Motor neuron (in vitro differentiated cells): Measurements from ENCODE around the gene KCNH4. TPM values are rescaled to one million over a fixed set of nuclear protein-coding genes. Genes with fewer than 3 reads are reported as not detected.

Experiments
- ATAC-seq, 8 experiments: fragments of 200-7000 bp; cut with Tn5 transposase; replicated peaks in 6 of 8; 2 replicates each; pipeline ENCODE4 v1.8.0; 2021; ENCODE audit warnings: mild to moderate bottlenecking in 8 of 8, moderate library complexity in 8 of 8
- H3K27ac ChIP-seq, 2 donors: fragments of 250-450 bp; sonication (Bioruptor Pico); 2 replicates each; pipeline ENCODE4 v1.9.0; 2021; ENCODE audit warnings: antibody characterized with exemption in 2 of 2, mild to moderate bottlenecking in 2 of 2, moderate library complexity in 1 of 2
- H3K4me1 ChIP-seq, 2 donors: fragments of 250-450 bp; sonication (Bioruptor Pico); replicated peaks in 1 of 2; 2 replicates each; pipeline ENCODE4 v1.6.1; 2021; ENCODE audit warnings: antibody characterized with exemption in 2 of 2, mild to moderate bottlenecking in 2 of 2, moderate library complexity in 1 of 2
- H3K4me3 ChIP-seq, 5 donors: fragments of 250-450 bp; sonication (Bioruptor Pico); 2 replicates each; pipeline ENCODE4 v1.9.0; 2021; ENCODE audit warnings: antibody characterized with exemption in 5 of 5, mild to moderate bottlenecking in 5 of 5, moderate library complexity in 4 of 5
- WGBS, 10 experiments: fragments of 450-650 bp; shearing (Covaris generic); methylation state at CpG; one replicate each; pipeline ENCODE4 v1.0.0; 2022; 5-methylcytosine and 5-hydroxymethylcytosine counted together
- in situ Hi-C, 9 experiments: fragments of 400-800 bp; cut with MboI; loops; one replicate each; pipeline ENCODE4 v1.15.0; 2021; ENCODE audit warnings: low sequenced_read_pairs in 9 of 9, low pct_unique_long_range_greater_than_20kb in 2 of 9; ENCODE audit not compliant: unreplicated experiment in 9 of 9
- total RNA-seq, 8 experiments: library from RNA; unstranded; fragments of 300-600 nt; gene quantifications; 2 replicates each; pipeline versions ENCODE4 v1.2.3 to v1.2.4, GENCODE V29; 2022

KCNH4 gene
- total RNA-seq, 8 experiments from 2014 or later: 0.13 to 0.33 (median 0.20) TPM

- Histone ChIP-seq H3K4me3 (no peak overlapping the region), H3K4me1 (peaks cover 4 to 11% of the 10 kb centered on the region in 2 donors), H3K27ac (no peak overlapping the region)
- 63 to 100% (median 73%) methylated on average over 1 to 11 of the region's 12 CpGs; no CpG with 5 or more reads in 4 of the 10 experiments for WGBS, 10 experiments
- in situ Hi-C loops: no loop called here
- no peak for ATAC-seq
These were observed 55.4 kb downstream of the KCNH4 start for GRCh38 chr17:42125565-42125964.

GRCh38 chr17:42124256-42124655, 56.7 kb downstream of the KCNH4 start:
- H3K4me1 ChIP-seq: peaks cover 11 to 19% of the 10 kb centered on the region in 2 donors
- no peak overlapping the region for H3K4me3 ChIP-seq
- 89 to 100% (median 100%) methylated on average over 1 to 2 of the region's 3 CpGs; no CpG with 5 or more reads in 5 of the 10 experiments for WGBS, 10 experiments
- ATAC-seq: no peak
- in situ Hi-C loops: loop anchor here in 3 of 9 experiments (25.0 kb wide), 2 partner anchors 162 to 387 kb away; partner anchors contain the start of genes HAP1 (in 2 of the 3) and CNP (in 1 of the 3)
- no peak overlapping the region for H3K27ac ChIP-seq

GRCh38 chr17:42122371-42123303, 58.3 kb downstream of the KCNH4 start, which contains the start of gene HSPB9:
Gene HSPB9, plus strand, starts transcription at chr17:42122804. Its CDS starts 47 bp downstream, at chr17:42122851.
- Histone ChIP-seq H3K27ac (peak within 1 kb of the TSS in 1 of 2 donors; percentile 54), H3K4me3 (no peak within 1 kb of the TSS)

DNA sequence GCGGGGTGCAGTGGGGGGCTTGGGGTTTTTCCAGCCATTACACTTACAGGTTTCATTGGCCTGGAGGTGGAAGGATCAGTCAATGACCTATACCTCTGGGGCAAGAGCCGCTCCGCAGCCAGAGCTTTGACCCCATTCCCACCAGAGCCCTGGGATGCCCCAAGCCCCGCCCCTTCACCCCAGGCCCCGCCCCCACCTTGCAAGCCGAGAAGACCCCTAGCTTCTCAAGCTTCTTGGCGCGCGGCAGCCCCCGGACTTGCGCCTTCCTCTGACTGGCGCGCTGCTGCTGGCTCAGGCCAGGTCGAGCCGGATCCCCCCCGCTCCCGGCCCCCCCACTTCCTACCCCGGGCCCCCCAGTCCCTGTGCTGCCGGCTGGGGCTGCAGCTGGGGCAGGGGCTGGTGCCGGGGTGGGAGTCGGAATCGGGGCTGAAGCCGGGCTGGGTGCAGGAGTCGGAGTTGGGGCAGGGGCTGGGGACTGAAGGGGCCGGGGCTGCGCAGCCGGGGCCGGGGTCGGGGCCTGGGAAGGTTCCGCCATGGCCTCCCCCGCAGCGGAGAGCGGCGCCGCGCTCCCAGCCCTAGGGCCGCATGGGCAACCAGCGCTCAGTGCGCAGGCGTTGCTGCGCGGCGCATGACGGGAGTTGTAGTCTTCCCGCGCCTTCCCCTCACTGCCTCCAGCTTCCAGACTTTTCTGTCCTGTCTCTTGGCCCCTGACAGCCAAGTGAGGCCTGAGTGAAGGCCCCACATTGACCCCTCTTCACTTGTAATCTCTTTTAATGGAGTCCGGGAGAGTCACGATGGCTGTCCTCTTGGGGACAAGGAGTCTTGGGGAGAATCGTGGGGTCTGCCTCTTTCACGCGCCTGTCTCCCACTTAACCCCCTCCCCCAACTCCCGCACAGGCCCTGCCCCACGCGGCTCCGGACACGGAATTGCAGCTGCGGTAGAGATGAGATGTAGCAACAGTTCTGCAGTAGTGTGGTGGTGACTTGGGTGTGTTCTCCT, 59.9 kb downstream of the KCNH4 start, which contains the start of gene KAT2A:
TSS of gene KAT2A (minus strand) at position 598 of the 1,000 bp plus-strand sequence. CDS start at position 535, 63 bp downstream.
- H3K27ac ChIP-seq: peak within 1 kb of the TSS; percentile 66 to 87
- 0 to 20% (median 0%) methylated on average over 1 to 6 of the region's 57 CpGs; no CpG with 5 or more reads in 5 of the 10 experiments for WGBS, 10 experiments
- peak; percentile 84 to 96 (median 92) for ATAC-seq

More at GRCh38 chr17:42122371-42123303, 58.3 kb downstream of the KCNH4 start, which contains the start of gene HSPB9:
- peak in 4 of 8 experiments; percentile 11 to 58 (median 12) for ATAC-seq
- in situ Hi-C loops: loop anchor here in 3 of 9 experiments (25.0 kb wide), 2 partner anchors 160 to 385 kb away; partner anchors contain the start of genes HAP1 (in 2 of the 3) and CNP (in 1 of the 3)
- peaks cover 11 to 19% of the 10 kb centered on the region in 2 donors for H3K4me1 ChIP-seq
- 38 to 80% (median 67%) methylated on average over 1 to 15 of the region's 61 CpGs; no CpG with 5 or more reads in 6 of the 10 experiments for WGBS, 10 experiments

DNA sequence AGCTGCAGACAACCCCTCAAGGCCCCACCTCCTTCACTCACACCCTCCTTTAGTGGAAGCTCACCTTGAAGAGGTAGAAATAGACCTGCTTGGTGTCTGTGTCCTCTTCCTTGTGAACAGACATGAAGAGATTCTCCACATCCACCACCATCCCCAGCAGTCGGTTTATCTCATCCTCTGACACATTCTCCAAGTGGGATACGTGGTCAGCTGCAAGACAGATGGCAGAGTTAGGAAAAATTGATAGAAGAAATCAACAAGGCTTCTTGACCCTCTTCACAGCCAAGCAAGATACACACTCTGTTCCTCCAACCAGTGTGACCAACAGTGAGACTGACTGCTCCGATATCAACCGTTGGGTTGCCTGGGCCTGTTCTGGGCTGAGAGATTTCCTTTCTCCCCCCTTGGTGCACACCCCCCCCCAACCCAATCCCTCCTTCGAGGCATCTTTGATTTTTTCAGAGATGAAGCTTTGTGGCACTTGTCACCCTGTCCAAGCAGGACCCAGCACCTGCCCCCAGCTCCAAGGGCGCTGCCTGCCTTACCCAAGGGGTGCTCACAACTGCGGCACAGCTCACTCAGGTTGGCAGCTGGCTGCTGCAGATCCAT, 60.7 kb downstream of the KCNH4 start:
- peak overlapping the region in 1 of 2 donors; percentile 87 for H3K27ac ChIP-seq
- H3K4me3 ChIP-seq: peak overlapping the region; percentile 71 to 94 (median 77)
- peak in 2 of 8 experiments; percentile 0 to 3 for ATAC-seq
- WGBS, 10 experiments: 0 to 100% (median 40%) methylated on average over 1 to 3 of the region's 7 CpGs; no CpG with 5 or more reads in 5 of the 10 experiments
- H3K4me1 ChIP-seq: peaks cover 11 to 19% of the 10 kb centered on the region in 2 donors
- in situ Hi-C loops: loop anchor here in 3 of 9 experiments (25.0 kb wide), 2 partner anchors 158 to 383 kb away; partner anchors contain the start of genes HAP1 (in 2 of the 3) and CNP (in 1 of the 3)

More for the DNA sequence above, 59.9 kb downstream of the KCNH4 start, which contains the start of gene KAT2A:
- in situ Hi-C loops: loop anchor here in 3 of 9 experiments (25.0 kb wide), 2 partner anchors 159 to 384 kb away; partner anchors contain the start of genes HAP1 (in 2 of the 3) and CNP (in 1 of the 3)
- Histone ChIP-seq H3K4me3 (peak within 1 kb of the TSS; percentile 71 to 94 (median 77)), H3K4me1 (peaks cover 11 to 19% of the 10 kb centered on the region in 2 donors)

- Histone ChIP-seq H3K27ac (no peak overlapping the region), H3K4me3 (no peak overlapping the region), H3K4me1 (peaks cover 11 to 19% of the 10 kb centered on the region in 2 donors)
- ATAC-seq: no peak
- 55 to 100% (median 96%) methylated on average over 2 to 13 of the region's 18 CpGs; no CpG with 5 or more reads in 3 of the 10 experiments for WGBS, 10 experiments
- in situ Hi-C loops: loop anchor here in 5 of 9 experiments (10.0 to 25.0 kb wide), 3 partner anchors 94 to 382 kb away; partner anchors contain the start of genes HAP1 (in 2 of the 5), NKIRAS2 (in 2 of the 5) and CNP (in 1 of the 5)
These were observed 61.6 kb downstream of the KCNH4 start for GRCh38 chr17:42119301-42119700.

- Histone ChIP-seq H3K4me1 (peaks cover 11 to 19% of the 10 kb centered on the region in 2 donors), H3K27ac (no peak overlapping the region), H3K4me3 (no peak overlapping the region)
- in situ Hi-C loops: loop anchor here in 5 of 9 experiments (10.0 to 25.0 kb wide), 3 partner anchors 94 to 381 kb away; partner anchors contain the start of genes HAP1 (in 2 of the 5), NKIRAS2 (in 2 of the 5) and CNP (in 1 of the 5)
- no peak for ATAC-seq
- WGBS, 10 experiments: 83 to 100% (median 100%) methylated on average over 1 of the region's 2 CpGs; no CpG with 5 or more reads in 6 of the 10 experiments
These were observed 62.4 kb downstream of the KCNH4 start for GRCh38 chr17:42118545-42118944.

- no peak overlapping the region for H3K4me3 ChIP-seq
- no peak for ATAC-seq
- H3K27ac ChIP-seq: no peak overlapping the region
- in situ Hi-C loops: loop anchor here in 5 of 9 experiments (10.0 to 25.0 kb wide), 3 partner anchors 93 to 381 kb away; partner anchors contain the start of genes HAP1 (in 2 of the 5), NKIRAS2 (in 2 of the 5) and CNP (in 1 of the 5)
- WGBS, 10 experiments: 80% methylated on average over 1 of the region's 4 CpGs; no CpG with 5 or more reads in 9 of the 10 experiments
- peaks cover 11 to 19% of the 10 kb centered on the region in 2 donors for H3K4me1 ChIP-seq
These were observed 62.8 kb downstream of the KCNH4 start for GRCh38 chr17:42118126-42118510.

GRCh38 chr17:42117397-42118125, 63.4 kb downstream of the KCNH4 start:
- Histone ChIP-seq H3K27ac (no peak overlapping the region), H3K4me3 (no peak overlapping the region), H3K4me1 (peaks cover 11 to 16% of the 10 kb centered on the region in 2 donors)
- 76 to 100% (median 92%) methylated on average over 3 to 5 of the region's 30 CpGs; no CpG with 5 or more reads in 7 of the 10 experiments for WGBS, 10 experiments
- no peak for ATAC-seq
- in situ Hi-C loops: loop anchor here in 5 of 9 experiments (10.0 to 25.0 kb wide), 3 partner anchors 93 to 380 kb away; partner anchors contain the start of genes HAP1 (in 2 of the 5), NKIRAS2 (in 2 of the 5) and CNP (in 1 of the 5)

DNA sequence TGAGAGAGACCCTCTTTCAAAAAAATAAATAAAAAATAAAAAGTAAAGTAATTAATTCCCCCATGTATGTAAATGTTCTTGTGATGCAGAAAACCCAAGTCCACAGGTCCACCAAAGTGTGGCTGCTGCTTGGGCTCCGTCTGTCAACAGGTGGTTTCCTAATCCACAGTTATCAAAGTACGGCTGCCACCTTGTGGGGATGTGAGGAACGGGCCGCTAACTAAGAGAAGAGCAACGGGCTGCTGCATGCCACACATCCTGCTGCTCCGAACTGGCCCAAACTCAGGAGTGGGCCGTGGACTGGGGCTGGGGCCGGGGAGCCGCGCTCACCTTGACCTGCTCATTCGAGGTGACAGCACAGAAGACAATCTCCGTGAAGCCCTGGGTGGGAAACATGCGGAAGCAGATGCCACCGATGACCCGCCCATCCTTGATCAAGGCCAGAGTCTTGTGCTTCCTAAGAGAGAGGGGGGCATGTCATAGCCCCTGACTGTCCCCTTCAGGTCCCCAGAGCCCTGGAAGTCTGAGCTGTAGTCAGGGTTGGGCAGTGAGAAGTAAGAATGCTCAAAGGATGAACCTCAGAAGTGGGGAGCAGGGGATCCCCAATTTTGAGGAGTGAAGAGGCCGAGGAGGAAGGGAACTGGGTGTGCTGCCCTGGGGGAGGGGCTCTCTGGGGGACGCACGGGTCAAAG, 64.1 kb downstream of the KCNH4 start:
- ATAC-seq: peak in 6 of 8 experiments; percentile 4 to 24 (median 13)
- 8 to 55% (median 30%) methylated on average over 2 to 5 of the region's 18 CpGs; no CpG with 5 or more reads in 4 of the 10 experiments for WGBS, 10 experiments
- H3K4me1 ChIP-seq: peaks cover 11 to 12% of the 10 kb centered on the region in 2 donors
- in situ Hi-C loops: loop anchor here in 5 of 9 experiments (10.0 to 25.0 kb wide), 3 partner anchors 92 to 380 kb away; partner anchors contain the start of genes HAP1 (in 2 of the 5), NKIRAS2 (in 2 of the 5) and CNP (in 1 of the 5)
- no peak overlapping the region for H3K27ac ChIP-seq
- no peak overlapping the region for H3K4me3 ChIP-seq
